ENCODE data around the gene ERP27.

The ERP27 gene

GRCh38 chr12:14905269-14906004 is 32.9 kb downstream of the ERP27 start:
- in situ Hi-C loops (cut with HindIII; ENCODE audit: low sequenced_read_pairs) = no loop called here

GRCh38 chr12:14904854-14905253 is 33.5 kb downstream of the ERP27 start:
- in situ Hi-C loops (cut with HindIII; ENCODE audit: low sequenced_read_pairs) = no loop called here

- in situ Hi-C loops (cut with HindIII; ENCODE audit: low sequenced_read_pairs) = no loop called here
Observed at GRCh38 chr12:14903386-14904098, 34.8 kb downstream of the ERP27 start.

GRCh38 chr12:14902465-14902864 is 35.9 kb downstream of the ERP27 start:
- in situ Hi-C loops (cut with HindIII; ENCODE audit: low sequenced_read_pairs) = no loop called here

GRCh38 chr12:14901228-14901562 is 37.1 kb downstream of the ERP27 start:
- in situ Hi-C loops (cut with HindIII; ENCODE audit: low sequenced_read_pairs) = no loop called here

GRCh38 chr12:14900521-14901227 is 37.7 kb downstream of the ERP27 start:
- in situ Hi-C loops (cut with HindIII; ENCODE audit: low sequenced_read_pairs) = no loop called here

- in situ Hi-C loops (cut with HindIII; ENCODE audit: low sequenced_read_pairs) = no loop called here
Observed at GRCh38 chr12:14896521-14897169, 41.7 kb downstream of the ERP27 start.

GRCh38 chr12:14893506-14894250 is 44.7 kb downstream of the ERP27 start:
- in situ Hi-C loops (cut with HindIII; ENCODE audit: low sequenced_read_pairs) = loop anchor here (5.0 kb wide), 1 partner anchor 39 kb away; no protein-coding TSS in a partner anchor

GRCh38 chr12:14892726-14893505 is 45.4 kb downstream of the ERP27 start:
- in situ Hi-C loops (cut with HindIII; ENCODE audit: low sequenced_read_pairs) = loop anchor here (5.0 kb wide), 1 partner anchor 39 kb away; no protein-coding TSS in a partner anchor

GRCh38 chr12:14890701-14891100 is 47.6 kb downstream of the ERP27 start:
- in situ Hi-C loops (cut with HindIII; ENCODE audit: low sequenced_read_pairs) = loop anchor here (5.0 kb wide), 1 partner anchor 42 kb away; no protein-coding TSS in a partner anchor

- in situ Hi-C loops (cut with HindIII; ENCODE audit: low sequenced_read_pairs) = no loop called here
Observed at GRCh38 chr12:14886271-14886670, 52.1 kb downstream of the ERP27 start.

GRCh38 chr12:14885718-14886221 is 52.6 kb downstream of the ERP27 start, which contains the start of gene MGP:
Gene MGP, minus strand, starts transcription at chr12:14885854. Its CDS starts 63 bp downstream, at chr12:14885791.
- in situ Hi-C loops (cut with HindIII; ENCODE audit: low sequenced_read_pairs) = no loop called here

GRCh38 chr12:14884458-14884878 is 53.9 kb downstream of the ERP27 start:
- in situ Hi-C loops (cut with HindIII; ENCODE audit: low sequenced_read_pairs) = no loop called here

GRCh38 chr12:14883686-14884085 is 54.7 kb downstream of the ERP27 start:
- in situ Hi-C loops (cut with HindIII; ENCODE audit: low sequenced_read_pairs) = no loop called here

GRCh38 chr12:14880890-14881453 is 57.4 kb downstream of the ERP27 start:
- in situ Hi-C loops (cut with HindIII; ENCODE audit: low sequenced_read_pairs) = no loop called here

- in situ Hi-C loops (cut with HindIII; ENCODE audit: low sequenced_read_pairs) = no loop called here
Observed at GRCh38 chr12:14879222-14879933, 59.0 kb downstream of the ERP27 start.

- in situ Hi-C loops (cut with HindIII; ENCODE audit: low sequenced_read_pairs) = no loop called here
Observed at GRCh38 chr12:14878488-14878887, 59.8 kb downstream of the ERP27 start.

GRCh38 chr12:14876833-14877232 is 61.5 kb downstream of the ERP27 start:
- in situ Hi-C loops (cut with HindIII; ENCODE audit: low sequenced_read_pairs) = no loop called here

All from DLD1 (cell line).